Activated T-helper 2 cell treated with anti-CD3 and anti-CD28 coated beads, Interferon-gamma antibody, Interleukin-2, Interleukin-4, amounts not matched to agents 10 μg/mL and 5 μg/mL and 100 μg/mL, durations not matched to agents 14 hours and 24 hours and 36 hours (primary cell): ENCODE measurements around the gene TMEM88. TPM values are rescaled to one million over a fixed set of nuclear protein-coding genes. Genes with fewer than 3 reads are reported as not detected.

Experiments used
- DNase-seq: peaks from one replicate; pipeline ENCODE4 v3.0.0; 2021; ENCODE audit warnings: low spot score
- H3K27ac Mint-ChIP-seq: one replicate; pipeline ENCODE4 v1.8.0; 2021; ENCODE audit warnings: mixed read lengths
- H3K27me3 Mint-ChIP-seq: one replicate; pipeline ENCODE4 v1.8.0; 2021; ENCODE audit warnings: low read depth, mixed read lengths
- H3K36me3 Mint-ChIP-seq: one replicate; pipeline ENCODE4 v1.8.0; 2021; ENCODE audit warnings: low read depth, mixed read lengths
- H3K4me1 Mint-ChIP-seq: one replicate; pipeline ENCODE4 v1.8.0; 2021; ENCODE audit warnings: low read depth, mixed read lengths
- H3K4me3 Mint-ChIP-seq: one replicate; pipeline ENCODE4 v1.8.0; 2021; ENCODE audit warnings: low read depth, mild to moderate bottlenecking, moderate library complexity, mixed read lengths
- H3K9me3 Mint-ChIP-seq: one replicate; pipeline ENCODE4 v1.8.0; 2021; ENCODE audit warnings: mixed read lengths
- intact Hi-C: fragments of 100-400 bp; cut with micrococcal nuclease; formaldehyde crosslinking; loops from one replicate; pipeline ENCODE4 v1.15.1; 2023
- total RNA-seq: library from RNA; stranded (reverse); gene quantifications from 2 replicates; pipeline ENCODE4 v1.2.3, GENCODE V29; 2022

TMEM88 gene
- total RNA-seq, 1 donor from 2014 or later = 4.1 TPM

DNA sequence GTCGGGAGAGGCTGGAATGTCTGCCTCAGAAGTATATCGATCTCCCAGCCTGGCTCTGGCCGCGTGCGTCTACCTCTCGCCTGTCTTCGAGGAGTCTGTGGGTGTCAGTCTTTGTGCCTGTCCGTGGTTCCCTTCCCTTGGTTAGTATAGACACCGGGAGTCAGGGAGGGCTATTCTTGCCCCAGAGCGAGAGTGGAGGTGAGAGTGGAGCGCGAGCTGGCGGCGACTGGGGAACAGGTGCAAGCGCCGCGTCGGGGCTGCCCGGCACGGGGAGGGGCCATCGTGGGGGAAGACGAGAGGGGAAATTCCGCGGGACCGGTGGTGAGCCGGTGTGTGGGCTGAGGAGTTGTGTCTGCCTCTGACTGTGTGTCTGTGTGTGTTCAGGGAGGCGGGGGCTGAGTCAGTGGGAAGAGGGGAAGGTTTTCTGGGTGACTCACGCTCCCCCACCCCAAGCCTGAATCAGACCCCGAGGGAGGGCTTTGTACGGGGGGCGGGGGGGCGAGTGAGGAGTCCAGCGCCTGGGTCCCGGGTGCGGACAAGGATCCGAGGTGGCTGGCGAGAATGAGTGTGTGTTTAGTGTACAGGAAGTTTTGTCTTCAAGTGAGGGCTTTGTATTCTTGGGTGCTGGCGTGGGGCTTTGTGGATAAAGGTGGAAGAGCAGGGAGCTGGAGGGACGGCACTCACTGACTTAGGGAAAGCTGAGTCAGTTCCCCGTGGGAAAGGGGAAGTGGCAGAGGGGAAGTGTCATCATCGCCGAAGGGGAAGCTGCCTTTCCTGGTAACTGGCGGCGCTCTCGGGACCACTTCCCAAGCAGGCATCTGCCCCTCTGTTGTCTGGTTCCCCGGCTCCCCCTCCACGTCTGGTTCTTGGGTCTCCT, 12.2 kb upstream of the TMEM88 start:
- Mint-ChIP-seq H3K27me3 (no peaks in the 10 kb centered on the region), H3K4me3 (peak overlapping the region; percentile 90), H3K4me1 (peaks cover 36% of the 10 kb centered on the region), H3K9me3 (no peaks in the 10 kb centered on the region), H3K27ac (peak overlapping the region; percentile 100), H3K36me3 (peaks cover 36% of the 10 kb centered on the region)
- intact Hi-C loops = loop anchor here (1.0 to 5.0 kb wide), 4 partner anchors 15 to 280 kb away; partner anchors contain the start of genes CNTROB, HES7, NAA38 and TP53
- peak; percentile 83 for DNase-seq

DNA sequence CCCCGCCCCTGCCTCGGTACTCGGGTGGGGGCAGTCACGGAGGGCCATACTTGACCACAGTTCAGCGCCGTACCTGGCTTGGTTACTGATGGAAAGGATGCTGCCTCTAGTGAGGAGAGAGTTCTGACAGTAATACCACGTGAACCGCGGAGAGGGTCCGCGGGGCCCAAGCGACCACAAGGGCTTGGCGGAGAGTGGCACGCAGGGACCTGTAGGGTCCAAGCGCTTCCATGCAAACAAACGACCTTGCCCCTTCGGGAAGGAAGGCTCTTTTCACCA, 11.7 kb upstream of the TMEM88 start:
- H3K36me3 Mint-ChIP-seq = peaks cover 38% of the 10 kb centered on the region
- H3K27ac Mint-ChIP-seq = peak overlapping the region; percentile 100
- peaks cover 34% of the 10 kb centered on the region for H3K4me1 Mint-ChIP-seq
- H3K9me3 Mint-ChIP-seq = no peaks in the 10 kb centered on the region
- peak overlapping the region; percentile 90 for H3K4me3 Mint-ChIP-seq
- no peaks in the 10 kb centered on the region for H3K27me3 Mint-ChIP-seq
- DNase-seq = no peak
- intact Hi-C loops = loop anchor here (1.0 to 5.0 kb wide), 4 partner anchors 14 to 279 kb away; partner anchors contain the start of genes CNTROB, HES7, NAA38 and TP53

DNA sequence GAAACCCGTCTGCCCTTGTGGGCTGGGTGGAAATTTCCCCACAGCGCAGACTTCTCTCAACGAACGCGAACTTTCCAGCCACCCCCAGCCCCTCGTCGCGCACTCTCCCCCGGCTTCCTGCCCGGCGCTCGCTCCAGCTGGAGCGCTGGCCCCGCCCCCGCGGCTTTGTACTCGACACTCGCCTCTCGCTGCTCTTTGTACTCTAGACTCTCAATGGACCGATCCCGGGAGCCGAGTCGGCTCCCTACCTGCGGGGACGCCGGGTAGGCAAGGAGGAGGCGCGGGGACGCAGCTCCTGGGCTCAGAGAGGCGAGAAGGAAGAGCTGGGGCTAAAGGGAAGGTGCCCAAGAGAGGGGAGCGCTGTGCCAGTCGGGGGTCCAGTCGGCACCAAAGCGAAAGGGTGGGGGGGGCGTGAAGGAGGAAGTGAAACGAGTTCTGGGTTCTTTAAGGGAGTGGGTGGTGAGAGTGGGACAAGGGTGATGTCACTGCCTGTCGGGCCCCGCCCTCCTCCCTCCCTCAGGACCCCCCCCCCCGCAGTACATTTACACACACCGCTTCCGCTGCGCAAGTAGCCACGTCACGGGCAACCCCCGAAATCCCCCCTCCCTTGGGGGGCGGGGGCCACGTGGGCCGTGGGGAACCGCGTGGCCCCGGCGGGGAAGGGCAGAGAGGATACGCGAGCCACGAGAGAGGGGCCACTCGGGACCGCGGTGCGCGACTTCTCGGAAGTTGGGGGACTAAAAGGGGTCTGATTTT, 11.2 kb upstream of the TMEM88 start:
- DNase-seq = peak; percentile 82
- Mint-ChIP-seq H3K4me3 (peak overlapping the region; percentile 90), H3K4me1 (peaks cover 31% of the 10 kb centered on the region), H3K36me3 (peaks cover 40% of the 10 kb centered on the region), H3K27ac (peak overlapping the region; percentile 100), H3K27me3 (no peaks in the 10 kb centered on the region), H3K9me3 (no peaks in the 10 kb centered on the region)
- intact Hi-C loops = loop anchor here (1.0 to 5.0 kb wide), 6 partner anchors 8 to 279 kb away; partner anchors contain the start of genes CNTROB, HES7, NAA38 and TP53

DNA sequence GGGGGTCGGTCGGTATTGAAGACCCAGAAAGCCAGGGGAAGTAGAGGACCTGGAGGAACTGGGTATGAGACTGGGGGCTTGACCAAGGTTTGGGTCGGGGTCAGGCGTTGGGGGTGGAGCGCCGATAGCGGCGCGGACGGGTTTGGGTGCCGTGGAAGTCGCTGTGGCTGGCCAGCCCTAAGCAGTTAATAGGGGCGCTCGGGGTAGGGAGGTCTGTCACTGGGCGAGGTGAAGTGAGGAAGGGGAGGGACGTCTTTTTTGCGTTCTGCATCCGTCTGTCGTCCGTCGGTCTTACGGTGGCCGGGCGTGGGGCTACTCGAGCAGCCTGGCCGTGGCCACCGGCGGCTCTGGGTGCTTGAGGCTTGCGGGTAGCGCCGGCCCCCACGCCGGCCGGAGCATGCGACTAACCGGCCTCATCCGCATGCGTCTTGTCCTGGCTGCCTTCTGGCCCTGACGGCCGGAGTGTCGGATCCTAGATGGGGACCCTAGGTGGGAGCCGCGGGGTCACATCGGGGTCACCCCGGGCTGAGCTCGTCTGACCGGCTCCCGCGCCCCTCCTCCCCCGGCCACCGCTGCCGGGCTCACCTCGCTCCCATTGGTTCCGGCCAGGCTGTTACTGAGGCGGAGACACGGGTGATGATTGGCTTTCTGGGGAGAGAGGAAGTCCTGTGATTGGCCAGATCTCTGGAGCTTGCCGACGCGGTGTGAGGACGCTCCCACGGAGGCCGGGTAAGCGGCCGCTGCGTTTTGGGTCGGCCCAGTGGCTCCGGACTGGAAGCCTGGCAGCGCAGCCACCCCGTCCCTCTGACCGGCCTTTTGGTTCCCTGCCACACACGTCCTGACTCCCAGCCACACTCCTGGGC, 10.3 kb upstream of the TMEM88 start:
- H3K27me3 Mint-ChIP-seq = no peaks in the 10 kb centered on the region
- H3K4me1 Mint-ChIP-seq = peaks cover 23% of the 10 kb centered on the region
- H3K36me3 Mint-ChIP-seq = peaks cover 47% of the 10 kb centered on the region

DNA sequence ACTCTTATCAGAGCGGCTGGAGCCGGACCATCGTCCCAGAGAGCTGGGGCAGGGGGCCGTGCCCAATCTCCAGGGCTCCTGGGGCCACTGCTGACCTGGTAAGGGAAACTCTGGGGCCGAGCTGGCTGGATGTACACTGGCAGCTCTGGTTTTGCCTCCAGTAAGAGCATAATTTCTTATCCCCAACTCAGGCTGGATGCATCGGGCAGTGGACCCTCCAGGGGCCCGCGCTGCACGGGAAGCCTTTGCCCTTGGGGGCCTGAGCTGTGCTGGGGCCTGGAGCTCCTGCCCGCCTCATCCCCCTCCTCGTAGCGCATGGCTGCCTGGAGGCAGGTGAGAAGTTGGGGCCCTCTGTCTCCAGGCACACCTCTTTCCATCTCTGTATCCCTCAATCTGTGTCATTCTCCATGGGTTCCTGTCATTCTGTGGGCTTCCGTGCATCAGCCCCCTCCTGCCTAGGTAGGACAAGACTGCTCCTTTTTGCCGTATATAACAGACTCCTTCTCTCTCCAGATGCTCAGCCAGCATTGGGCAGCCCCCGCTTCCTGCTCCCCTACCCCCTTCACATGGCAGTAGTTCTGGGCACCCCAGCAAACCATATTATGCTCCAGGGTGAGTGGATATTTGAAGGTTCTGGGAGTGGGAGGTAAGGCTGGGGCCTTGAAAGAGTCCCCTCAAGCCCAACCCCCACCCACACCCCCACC, 9.4 kb upstream of the TMEM88 start:
- intact Hi-C loops = no loop called here
- Mint-ChIP-seq H3K36me3 (peaks cover 48% of the 10 kb centered on the region), H3K9me3 (no peaks in the 10 kb centered on the region), H3K4me3 (peak overlapping the region; percentile 90), H3K27ac (peak overlapping the region; percentile 60), H3K4me1 (peaks cover 22% of the 10 kb centered on the region), H3K27me3 (no peaks in the 10 kb centered on the region)
- DNase-seq = no peak

More for the DNA sequence above, 10.3 kb upstream of the TMEM88 start:
- peak overlapping the region; percentile 100 for H3K27ac Mint-ChIP-seq
- peak; percentile 86 for DNase-seq
- peak overlapping the region; percentile 90 for H3K4me3 Mint-ChIP-seq
- H3K9me3 Mint-ChIP-seq = no peaks in the 10 kb centered on the region
- intact Hi-C loops = loop anchor here (1.0 to 5.0 kb wide), 5 partner anchors 9 to 278 kb away; partner anchors contain the start of genes CNTROB, HES7, TP53 and TRAPPC1

DNA sequence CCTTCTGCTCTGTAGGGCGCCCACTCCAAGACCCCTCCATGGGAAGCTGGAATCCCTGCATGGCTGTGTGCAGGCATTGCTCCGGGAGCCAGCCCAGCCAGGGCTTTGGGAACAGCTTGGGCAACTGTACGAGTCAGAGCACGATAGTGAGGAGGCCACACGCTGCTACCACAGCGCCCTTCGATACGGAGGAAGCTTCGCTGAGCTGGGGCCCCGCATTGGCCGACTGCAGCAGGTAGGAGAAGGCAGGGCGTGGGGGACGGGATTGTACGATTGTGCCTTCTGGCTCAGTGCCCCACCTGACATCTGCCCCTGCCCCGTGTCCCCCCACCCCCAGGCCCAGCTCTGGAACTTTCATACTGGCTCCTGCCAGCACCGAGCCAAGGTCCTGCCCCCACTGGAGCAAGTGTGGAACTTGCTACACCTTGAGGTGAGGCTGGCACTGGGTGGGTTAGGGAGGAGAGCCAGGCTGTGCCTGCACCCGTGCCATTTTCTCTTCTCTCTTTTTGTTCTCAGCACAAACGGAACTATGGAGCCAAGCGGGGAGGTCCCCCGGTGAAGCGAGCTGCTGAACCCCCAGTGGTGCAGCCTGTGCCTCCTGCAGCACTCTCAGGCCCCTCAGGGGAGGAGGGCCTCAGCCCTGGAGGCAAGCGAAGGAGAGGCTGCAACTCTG, 8.7 kb upstream of the TMEM88 start:
- Mint-ChIP-seq H3K4me1 (peaks cover 22% of the 10 kb centered on the region), H3K4me3 (peak overlapping the region; percentile 90), H3K9me3 (no peaks in the 10 kb centered on the region), H3K27me3 (no peaks in the 10 kb centered on the region), H3K27ac (no peak overlapping the region), H3K36me3 (peaks cover 53% of the 10 kb centered on the region)
- DNase-seq = no peak
- intact Hi-C loops = no loop called here

DNA sequence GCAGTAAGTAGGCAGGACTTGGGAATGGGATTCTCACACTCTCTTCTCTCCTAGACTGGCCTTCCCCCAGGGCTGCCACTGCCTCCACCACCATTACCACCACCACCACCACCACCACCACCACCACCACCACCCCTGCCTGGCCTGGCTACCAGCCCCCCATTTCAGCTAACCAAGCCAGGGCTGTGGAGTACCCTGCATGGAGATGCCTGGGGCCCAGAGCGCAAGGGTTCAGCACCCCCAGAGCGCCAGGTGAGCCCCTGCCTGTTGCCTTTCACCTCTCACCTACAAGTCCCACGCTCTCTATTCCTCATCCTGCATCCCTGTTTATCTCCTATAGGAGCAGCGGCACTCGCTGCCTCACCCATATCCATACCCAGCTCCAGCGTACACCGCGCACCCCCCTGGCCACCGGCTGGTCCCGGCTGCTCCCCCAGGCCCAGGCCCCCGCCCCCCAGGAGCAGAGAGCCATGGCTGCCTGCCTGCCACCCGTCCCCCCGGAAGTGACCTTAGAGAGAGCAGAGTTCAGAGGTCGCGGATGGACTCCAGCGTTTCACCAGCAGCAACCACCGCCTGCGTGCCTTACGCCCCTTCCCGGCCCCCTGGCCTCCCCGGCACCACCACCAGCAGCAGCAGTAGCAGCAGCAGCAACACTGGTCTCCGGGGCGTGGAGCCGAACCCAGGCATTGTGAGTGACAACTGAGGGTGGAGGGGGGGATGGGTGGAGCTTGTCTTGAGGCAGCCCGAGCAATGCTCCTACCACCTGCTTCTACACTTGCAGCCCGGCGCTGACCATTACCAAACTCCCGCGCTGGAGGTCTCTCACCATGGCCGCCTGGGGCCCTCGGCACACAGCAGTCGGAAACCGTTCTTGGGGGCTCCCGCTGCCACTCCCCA, 7.9 kb upstream of the TMEM88 start:
- Mint-ChIP-seq H3K4me1 (peaks cover 25% of the 10 kb centered on the region), H3K27ac (no peak overlapping the region), H3K4me3 (peak overlapping the region; percentile 90), H3K9me3 (no peaks in the 10 kb centered on the region), H3K36me3 (peaks cover 61% of the 10 kb centered on the region), H3K27me3 (no peaks in the 10 kb centered on the region)
- intact Hi-C loops = no loop called here
- DNase-seq = no peak

DNA sequence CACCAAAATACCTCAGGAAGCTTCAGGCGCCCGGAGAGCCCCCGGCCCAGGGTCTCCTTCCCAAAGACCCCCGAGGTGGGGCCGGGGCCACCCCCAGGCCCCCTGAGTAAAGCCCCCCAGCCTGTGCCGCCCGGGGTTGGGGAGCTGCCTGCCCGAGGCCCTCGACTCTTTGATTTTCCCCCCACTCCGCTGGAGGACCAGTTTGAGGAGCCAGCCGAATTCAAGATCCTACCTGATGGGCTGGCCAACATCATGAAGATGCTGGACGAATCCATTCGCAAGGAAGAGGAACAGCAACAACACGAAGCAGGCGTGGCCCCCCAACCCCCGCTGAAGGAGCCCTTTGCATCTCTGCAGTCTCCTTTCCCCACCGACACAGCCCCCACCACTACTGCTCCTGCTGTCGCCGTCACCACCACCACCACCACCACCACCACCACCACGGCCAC, 6.7 kb upstream of the TMEM88 start:
- Mint-ChIP-seq H3K27ac (no peak overlapping the region), H3K27me3 (no peaks in the 10 kb centered on the region), H3K4me3 (peak overlapping the region; percentile 30), H3K9me3 (no peaks in the 10 kb centered on the region), H3K4me1 (peaks cover 26% of the 10 kb centered on the region), H3K36me3 (peaks cover 71% of the 10 kb centered on the region)
- intact Hi-C loops = no loop called here
- DNase-seq = no peak

DNA sequence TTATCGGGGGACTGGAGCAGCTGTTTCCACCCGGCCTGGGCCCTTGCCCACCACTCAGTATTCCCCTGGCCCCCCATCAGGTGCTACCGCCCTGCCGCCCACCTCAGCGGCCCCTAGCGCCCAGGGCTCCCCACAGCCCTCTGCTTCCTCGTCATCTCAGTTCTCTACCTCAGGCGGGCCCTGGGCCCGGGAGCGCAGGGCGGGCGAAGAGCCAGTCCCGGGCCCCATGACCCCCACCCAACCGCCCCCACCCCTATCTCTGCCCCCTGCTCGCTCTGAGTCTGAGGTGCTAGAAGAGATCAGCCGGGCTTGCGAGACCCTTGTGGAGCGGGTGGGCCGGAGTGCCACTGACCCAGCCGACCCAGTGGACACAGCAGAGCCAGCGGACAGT, 6.1 kb upstream of the TMEM88 start:
- no peak for DNase-seq
- peaks cover 26% of the 10 kb centered on the region for H3K4me1 Mint-ChIP-seq
- no peak overlapping the region for H3K27ac Mint-ChIP-seq
- intact Hi-C loops = no loop called here
- no peak overlapping the region for H3K4me3 Mint-ChIP-seq
- no peaks in the 10 kb centered on the region for H3K27me3 Mint-ChIP-seq
- H3K36me3 Mint-ChIP-seq = peaks cover 73% of the 10 kb centered on the region
- H3K9me3 Mint-ChIP-seq = no peaks in the 10 kb centered on the region

DNA sequence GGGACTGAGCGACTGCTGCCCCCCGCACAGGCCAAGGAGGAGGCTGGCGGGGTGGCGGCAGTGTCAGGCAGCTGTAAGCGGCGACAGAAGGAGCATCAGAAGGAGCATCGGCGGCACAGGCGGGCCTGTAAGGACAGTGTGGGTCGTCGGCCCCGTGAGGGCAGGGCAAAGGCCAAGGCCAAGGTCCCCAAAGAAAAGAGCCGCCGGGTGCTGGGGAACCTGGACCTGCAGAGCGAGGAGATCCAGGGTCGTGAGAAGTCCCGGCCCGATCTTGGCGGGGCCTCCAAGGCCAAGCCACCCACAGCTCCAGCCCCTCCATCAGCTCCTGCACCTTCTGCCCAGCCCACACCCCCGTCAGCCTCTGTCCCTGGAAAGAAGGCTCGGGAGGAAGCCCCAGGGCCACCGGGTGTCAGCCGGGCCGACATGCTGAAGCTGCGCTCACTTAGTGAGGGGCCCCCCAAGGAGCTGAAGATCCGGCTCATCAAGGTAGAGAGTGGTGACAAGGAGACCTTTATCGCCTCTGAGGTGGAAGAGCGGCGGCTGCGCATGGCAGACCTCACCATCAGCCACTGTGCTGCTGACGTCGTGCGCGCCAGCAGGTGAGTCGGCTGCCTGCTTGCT, 5.6 kb upstream of the TMEM88 start:
- Mint-ChIP-seq H3K9me3 (no peaks in the 10 kb centered on the region), H3K4me3 (peak overlapping the region; percentile 44), H3K27ac (no peak overlapping the region), H3K4me1 (peaks cover 26% of the 10 kb centered on the region), H3K27me3 (no peaks in the 10 kb centered on the region), H3K36me3 (peaks cover 76% of the 10 kb centered on the region)
- intact Hi-C loops = no loop called here
- DNase-seq = no peak
